ENCODE results near the gene EMCN.
"Not testable (repeated sequence)": the region's sequence is repeated elsewhere in the genome, so short reads cannot be mapped to it uniquely, and the experiment has no call there.

Gene EMCN

DNA sequence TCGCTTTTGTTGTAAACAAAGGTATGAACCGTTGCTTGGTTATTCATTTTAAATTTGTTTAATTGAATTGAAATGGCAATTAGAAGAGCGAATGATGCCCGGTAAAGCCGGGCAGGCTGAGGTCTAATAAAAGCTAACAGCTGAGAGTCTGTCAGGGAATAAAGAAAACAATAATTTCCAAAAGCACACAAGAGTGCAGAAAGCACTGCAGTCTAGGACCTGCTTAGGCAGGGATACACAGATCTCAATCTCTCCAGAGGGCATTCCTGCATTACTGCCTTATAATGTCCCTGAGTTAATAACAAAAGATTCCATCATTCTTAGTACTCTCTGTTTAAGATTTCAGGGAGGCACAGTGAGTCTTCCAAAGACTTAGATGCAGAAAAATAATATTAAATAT is 27.6 kb upstream of the EMCN start:
- CTCF ChIA-PET, result no interaction called here
- POLR2A ChIA-PET, result no interaction called here
- TF ChIP-seq ZNF384 (IDR thresholded peaks at IDR 0.05) (no peak), BHLHE40 (IDR thresholded peaks at IDR 0.05; ENCODE audit: borderline replicate concordance) (no peak), TARDBP (IDR thresholded peaks at IDR 0.05) (no peak), PKNOX1 (IDR thresholded peaks at IDR 0.05) (no peak), ARNT (IDR thresholded peaks at IDR 0.05) (no peak), FOXA1 (IDR thresholded peaks at IDR 0.05) (no peak)
- no peak for DNase-seq (ENCODE audit: extremely low spot score)

DNA sequence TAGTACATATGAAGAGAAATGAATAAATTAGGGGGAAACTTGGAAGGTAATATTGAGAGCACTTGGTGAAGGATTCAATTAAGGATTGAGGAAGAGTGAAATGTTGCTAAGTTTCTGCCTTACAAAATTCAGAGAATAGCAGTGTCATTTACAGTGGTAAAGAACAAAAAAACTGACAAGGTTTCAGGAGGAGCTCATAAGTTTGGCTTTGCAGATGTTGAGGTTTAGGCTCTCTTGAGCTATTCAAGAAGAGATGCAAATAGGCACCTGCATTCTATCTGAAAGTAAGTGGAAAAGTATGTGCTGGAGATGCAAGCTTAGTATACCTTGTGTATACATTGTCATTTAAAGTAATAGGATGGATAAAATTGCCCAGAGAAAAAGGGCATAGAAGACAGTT is 22.3 kb upstream of the EMCN start:
- no peak for TF ChIP-seq FOXA1 (IDR thresholded peaks at IDR 0.05)
- TF ChIP-seq TARDBP (IDR thresholded peaks at IDR 0.05), result no peak
- no peak for TF ChIP-seq PKNOX1 (IDR thresholded peaks at IDR 0.05)
- TF ChIP-seq LEF1 (IDR thresholded peaks at IDR 0.05; ENCODE audit: borderline replicate concordance), result no peak
- TF ChIP-seq ELF4 (IDR thresholded peaks at IDR 0.05), result no peak
- no peak for TF ChIP-seq FOXK2 (IDR thresholded peaks at IDR 0.05)
- TF ChIP-seq BHLHE40 (IDR thresholded peaks at IDR 0.05; ENCODE audit: borderline replicate concordance), result no peak
- ChIA-PET CTCF (no interaction called here), POLR2A (no interaction called here)
- no peak for DNase-seq (ENCODE audit: extremely low spot score)

DNA sequence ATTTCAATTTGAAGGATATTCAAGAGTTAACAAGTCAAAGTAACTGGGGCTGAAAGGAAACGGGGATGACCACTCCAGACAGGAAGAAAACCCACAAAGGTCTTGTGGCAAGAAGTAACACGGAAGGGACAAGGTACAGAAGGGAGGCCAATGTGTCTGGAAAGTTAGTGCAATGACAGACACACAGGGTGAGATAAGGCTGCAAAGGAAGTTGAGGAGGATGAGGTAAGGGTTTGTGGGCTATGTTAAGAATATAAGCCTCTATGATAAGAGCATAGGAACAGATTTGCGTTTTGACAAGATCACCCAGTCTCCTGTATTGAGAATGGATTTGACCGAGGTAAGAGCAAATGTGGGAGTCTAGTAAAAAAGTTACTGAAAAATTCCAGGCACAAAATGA is 21.9 kb upstream of the EMCN start:
- ChIA-PET POLR2A (no interaction called here), CTCF (no interaction called here)
- TF ChIP-seq ZNF384 (IDR thresholded peaks at IDR 0.05) (no peak), NFRKB (IDR thresholded peaks at IDR 0.05) (no peak), SP1 (IDR thresholded peaks at IDR 0.05) (no peak), ELF4 (IDR thresholded peaks at IDR 0.05) (no peak), CTBP1 (IDR thresholded peaks at IDR 0.05; ENCODE audit: borderline replicate concordance) (no peak), ARNT (IDR thresholded peaks at IDR 0.05) (no peak), LEF1 (IDR thresholded peaks at IDR 0.05; ENCODE audit: borderline replicate concordance) (no peak), L3MBTL2 (conservative IDR thresholded peaks at IDR 0.05) (no peak), SUZ12 (IDR thresholded peaks at IDR 0.05) (no peak), BHLHE40 (IDR thresholded peaks at IDR 0.05; ENCODE audit: borderline replicate concordance) (no peak), FOXA1 (IDR thresholded peaks at IDR 0.05) (no peak), HDGF (IDR thresholded peaks at IDR 0.05; ENCODE audit: borderline replicate concordance) (no peak), FOXK2 (IDR thresholded peaks at IDR 0.05) (no peak)
- DNase-seq (ENCODE audit: extremely low spot score), result no peak

- TF ChIP-seq HDGF (IDR thresholded peaks at IDR 0.05; ENCODE audit: borderline replicate concordance), result no peak
- no peak for TF ChIP-seq L3MBTL2 (conservative IDR thresholded peaks at IDR 0.05)
- TF ChIP-seq FOXA1 (IDR thresholded peaks at IDR 0.05), result no peak
- no peak for TF ChIP-seq ELF4 (IDR thresholded peaks at IDR 0.05)
- TF ChIP-seq CTBP1 (IDR thresholded peaks at IDR 0.05; ENCODE audit: borderline replicate concordance), result no peak
- TF ChIP-seq SUZ12 (IDR thresholded peaks at IDR 0.05), result no peak
- no peak for TF ChIP-seq TARDBP (IDR thresholded peaks at IDR 0.05)
- TF ChIP-seq PKNOX1 (IDR thresholded peaks at IDR 0.05), result no peak
- TF ChIP-seq BHLHE40 (IDR thresholded peaks at IDR 0.05; ENCODE audit: borderline replicate concordance), result no peak
- TF ChIP-seq NFRKB (IDR thresholded peaks at IDR 0.05), result no peak
- no peak for TF ChIP-seq SP1 (IDR thresholded peaks at IDR 0.05)
- TF ChIP-seq FOXM1 (IDR thresholded peaks at IDR 0.05; ENCODE audit: borderline replicate concordance), result no peak
- TF ChIP-seq ARNT (IDR thresholded peaks at IDR 0.05), result no peak
- no peak for TF ChIP-seq FOXK2 (IDR thresholded peaks at IDR 0.05)
- TF ChIP-seq ZNF384 (IDR thresholded peaks at IDR 0.05), result no peak
- TF ChIP-seq LEF1 (IDR thresholded peaks at IDR 0.05; ENCODE audit: borderline replicate concordance), result no peak
- ChIA-PET POLR2A (no interaction called here), CTCF (no interaction called here)
- DNase-seq (ENCODE audit: extremely low spot score), result no peak
These were observed 15.9 kb upstream of the EMCN start for GRCh38 chr4:100533741-100534140.

DNA sequence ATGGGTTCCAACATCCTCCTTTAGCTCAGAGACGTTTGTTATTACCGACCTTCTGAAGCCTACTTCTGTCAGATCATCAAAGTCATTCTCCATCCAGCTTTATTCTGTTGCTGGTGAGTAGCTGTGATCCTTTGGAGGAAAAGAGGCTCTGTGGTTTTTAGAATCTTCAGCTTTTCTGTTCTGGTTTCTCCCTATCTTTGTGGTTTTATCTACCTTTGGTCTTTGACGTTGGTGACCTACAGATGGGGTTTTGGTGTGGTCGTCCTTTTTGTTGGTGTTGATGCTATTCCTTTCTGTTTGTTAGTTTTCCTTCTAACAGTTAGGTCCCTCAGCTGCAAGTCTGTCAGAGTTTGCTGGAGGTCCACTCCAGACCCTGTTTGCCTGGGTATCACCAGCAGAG is 12.3 kb upstream of the EMCN start:
- DNase-seq (ENCODE audit: extremely low spot score); POLR2A ChIA-PET; CTCF ChIA-PET: not testable (repeated sequence)

- POLR2A ChIA-PET, result no interaction called here
- CTCF ChIA-PET, result interaction anchor here (0.6 kb wide), 2 partner anchors 90 to 1895 kb away, joined by 3 read pairs; no protein-coding TSS in a partner anchor
- TF ChIP-seq TARDBP (IDR thresholded peaks at IDR 0.05) (no peak), L3MBTL2 (conservative IDR thresholded peaks at IDR 0.05) (no peak), BHLHE40 (IDR thresholded peaks at IDR 0.05; ENCODE audit: borderline replicate concordance) (no peak), ARNT (IDR thresholded peaks at IDR 0.05) (no peak), LEF1 (IDR thresholded peaks at IDR 0.05; ENCODE audit: borderline replicate concordance) (no peak), FOXA1 (IDR thresholded peaks at IDR 0.05) (no peak), SUZ12 (IDR thresholded peaks at IDR 0.05) (no peak), PKNOX1 (IDR thresholded peaks at IDR 0.05) (no peak), HDGF (IDR thresholded peaks at IDR 0.05; ENCODE audit: borderline replicate concordance) (no peak), SP1 (IDR thresholded peaks at IDR 0.05) (no peak), NFRKB (IDR thresholded peaks at IDR 0.05) (no peak), FOXM1 (IDR thresholded peaks at IDR 0.05; ENCODE audit: borderline replicate concordance) (no peak), ZNF384 (IDR thresholded peaks at IDR 0.05) (no peak), FOXK2 (IDR thresholded peaks at IDR 0.05) (no peak)
- DNase-seq (ENCODE audit: extremely low spot score), result no peak
These were observed 7.9 kb upstream of the EMCN start for GRCh38 chr4:100525686-100526085.

All from HEK293T (cell line).